Measurements from ENCODE around the gene FAM171A2. TPM values are rescaled to one million over a fixed set of nuclear protein-coding genes. Genes with fewer than 3 reads are reported as not detected.
A peak's percentile ranks its signal among the peaks of the same experiment; 100 is the strongest.

The FAM171A2 gene
- total RNA-seq, 1 donor from 2014 or later, result 38.6 TPM

DNA sequence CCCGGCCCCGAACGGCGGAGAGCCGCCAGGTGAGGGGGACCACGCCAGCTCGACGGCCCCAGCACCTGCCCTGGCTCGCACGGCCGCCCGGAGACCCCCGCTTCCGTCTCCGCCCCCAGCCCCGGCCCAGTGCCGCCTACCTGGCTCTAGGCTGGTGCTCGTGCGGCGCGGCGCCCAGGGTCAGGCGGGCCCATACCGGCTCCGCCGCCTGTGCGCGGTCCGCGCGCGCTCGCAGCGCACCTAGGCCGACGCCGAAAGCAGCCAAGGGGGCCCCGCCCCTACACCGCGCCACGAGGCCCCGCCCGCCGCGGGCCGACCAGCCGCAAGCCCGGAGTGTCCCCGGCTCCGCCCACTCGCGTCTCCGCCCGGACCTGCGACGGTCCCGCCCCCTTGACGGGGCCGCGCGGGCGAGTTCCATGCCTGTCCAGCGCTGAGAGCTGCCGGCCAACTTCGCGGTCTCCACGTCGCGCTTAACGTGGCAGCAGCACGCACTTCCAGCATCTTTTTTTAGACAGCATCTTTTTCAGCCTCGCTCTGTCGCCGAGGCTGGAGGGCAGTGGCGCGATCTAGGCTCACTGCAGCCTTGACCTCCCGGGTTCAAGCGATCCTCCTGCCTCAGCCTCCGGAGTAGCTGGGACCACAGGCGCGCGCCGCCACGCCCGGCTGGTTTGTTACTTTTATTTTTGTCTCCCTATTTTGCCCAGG is 38.9 kb downstream of the FAM171A2 start, which contains the start of gene SLC25A39:
Gene SLC25A39, minus strand, starts transcription at position 253 of the 705 bp plus-strand sequence. CDS start 1,261 bp downstream, outside the sequence.
- Histone ChIP-seq H3K4me1 (ENCODE audit: control insufficient read depth in 3 of 3, insufficient read depth in 3 of 3, low read length in 3 of 3) (peaks cover 11 to 28% (median 19%) of the 10 kb centered on the region in 3 donors), H3K36me3 (ENCODE audit: control insufficient read depth in 3 of 3, insufficient read depth in 3 of 3, low read length in 3 of 3) (peaks cover 24 to 27% (median 25%) of the 10 kb centered on the region in 3 donors), H3K9me3 (ENCODE audit: control insufficient read depth in 3 of 3, low read length in 3 of 3) (no peaks in the 10 kb centered on the region), H3K27me3 (ENCODE audit: control insufficient read depth in 3 of 3, insufficient read depth in 3 of 3, low read length in 3 of 3) (no peaks in the 10 kb centered on the region), H3K27ac (ENCODE audit: low read depth, low read length) (peak within 1 kb of the TSS; percentile 87), H3K4me3 (ENCODE audit: low read length in 3 of 3) (peak within 1 kb of the TSS; percentile 79 to 92 (median 91)), H3K9ac (ENCODE audit: low read depth in 1 of 3, low read length in 3 of 3) (peak within 1 kb of the TSS; percentile 79 to 92 (median 87))

DNA sequence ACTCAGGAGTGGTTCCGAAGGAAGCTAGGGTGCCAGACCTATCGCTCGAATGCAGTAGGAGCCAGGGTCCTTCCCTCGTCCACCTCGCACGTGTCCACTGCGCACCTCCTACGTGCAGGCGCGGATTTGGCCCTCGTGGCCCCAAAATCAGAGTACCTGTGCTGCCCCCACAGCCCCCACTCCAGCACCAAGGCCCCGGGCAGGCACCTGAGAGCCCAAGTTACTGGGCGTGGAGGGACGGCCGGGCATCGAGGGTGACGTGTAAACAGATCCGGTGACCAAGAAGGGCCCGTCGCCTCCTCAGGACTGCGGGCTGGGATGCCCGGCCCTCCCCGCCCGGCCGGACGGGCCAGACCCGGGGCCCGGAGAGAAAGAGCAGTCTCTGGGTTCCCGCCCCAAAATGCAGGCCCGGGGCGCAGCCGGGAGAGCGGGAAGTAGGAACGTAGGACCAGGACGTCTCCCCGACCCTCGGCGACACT is 39.5 kb downstream of the FAM171A2 start:
- no peaks in the 10 kb centered on the region for H3K27me3 ChIP-seq (ENCODE audit: control insufficient read depth in 3 of 3, insufficient read depth in 3 of 3, low read length in 3 of 3)
- peaks cover 28 to 30% (median 29%) of the 10 kb centered on the region in 3 donors for H3K36me3 ChIP-seq (ENCODE audit: control insufficient read depth in 3 of 3, insufficient read depth in 3 of 3, low read length in 3 of 3)
- peak overlapping the region; percentile 74 to 92 (median 91) for H3K4me3 ChIP-seq (ENCODE audit: low read length in 3 of 3)
- peak overlapping the region; percentile 87 for H3K27ac ChIP-seq (ENCODE audit: low read depth, low read length)
- peaks cover 11 to 28% (median 19%) of the 10 kb centered on the region in 3 donors for H3K4me1 ChIP-seq (ENCODE audit: control insufficient read depth in 3 of 3, insufficient read depth in 3 of 3, low read length in 3 of 3)
- no peaks in the 10 kb centered on the region for H3K9me3 ChIP-seq (ENCODE audit: control insufficient read depth in 3 of 3, low read length in 3 of 3)
- peak overlapping the region; percentile 79 to 92 (median 87) for H3K9ac ChIP-seq (ENCODE audit: low read depth in 1 of 3, low read length in 3 of 3)

DNA sequence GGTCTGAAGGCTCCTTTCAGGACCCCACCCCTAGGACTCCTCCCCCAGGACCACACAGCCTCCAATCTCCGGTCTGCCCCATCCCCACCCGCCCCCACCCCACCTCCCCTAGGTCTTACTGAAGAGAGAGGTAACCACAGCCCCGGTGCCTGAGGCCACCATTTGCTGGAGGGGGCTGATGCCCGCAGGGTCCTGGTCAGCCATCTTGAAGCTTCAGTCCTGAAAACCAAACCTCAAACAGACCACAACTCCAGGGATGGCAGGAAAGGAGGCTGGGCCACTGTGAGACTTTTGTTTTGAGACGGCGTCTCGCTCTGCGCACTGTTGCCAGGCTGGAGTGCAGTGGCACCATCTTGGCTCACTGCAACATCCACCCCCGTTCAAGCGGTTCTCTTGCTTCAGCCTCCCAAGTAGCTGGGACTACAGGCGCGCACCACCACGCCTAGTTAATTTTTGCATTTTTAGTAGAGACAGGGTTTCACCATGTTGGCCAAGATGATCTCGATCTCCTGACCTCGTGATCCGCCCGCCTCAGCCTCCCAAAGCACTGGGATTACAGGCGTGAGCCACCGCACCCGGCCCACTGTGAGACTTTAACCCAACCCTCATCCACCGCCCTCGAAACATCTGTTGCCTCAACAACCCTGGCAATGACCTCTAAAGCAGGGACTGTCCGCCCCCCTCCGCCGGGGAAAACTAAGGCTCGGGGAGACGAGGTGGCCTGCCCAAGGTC is 40.1 kb downstream of the FAM171A2 start:
- no peaks in the 10 kb centered on the region for H3K27me3 ChIP-seq (ENCODE audit: control insufficient read depth in 3 of 3, insufficient read depth in 3 of 3, low read length in 3 of 3)
- H3K4me1 ChIP-seq (ENCODE audit: control insufficient read depth in 3 of 3, insufficient read depth in 3 of 3, low read length in 3 of 3), result peaks cover 11 to 28% (median 19%) of the 10 kb centered on the region in 3 donors
- H3K9me3 ChIP-seq (ENCODE audit: control insufficient read depth in 3 of 3, low read length in 3 of 3), result no peaks in the 10 kb centered on the region
- peak overlapping the region; percentile 74 to 92 (median 91) for H3K4me3 ChIP-seq (ENCODE audit: low read length in 3 of 3)
- H3K36me3 ChIP-seq (ENCODE audit: control insufficient read depth in 3 of 3, insufficient read depth in 3 of 3, low read length in 3 of 3), result peaks cover 28 to 30% (median 29%) of the 10 kb centered on the region in 3 donors
- peak overlapping the region; percentile 79 to 92 (median 87) for H3K9ac ChIP-seq (ENCODE audit: low read depth in 1 of 3, low read length in 3 of 3)
- H3K27ac ChIP-seq (ENCODE audit: low read depth, low read length), result no peak overlapping the region

DNA sequence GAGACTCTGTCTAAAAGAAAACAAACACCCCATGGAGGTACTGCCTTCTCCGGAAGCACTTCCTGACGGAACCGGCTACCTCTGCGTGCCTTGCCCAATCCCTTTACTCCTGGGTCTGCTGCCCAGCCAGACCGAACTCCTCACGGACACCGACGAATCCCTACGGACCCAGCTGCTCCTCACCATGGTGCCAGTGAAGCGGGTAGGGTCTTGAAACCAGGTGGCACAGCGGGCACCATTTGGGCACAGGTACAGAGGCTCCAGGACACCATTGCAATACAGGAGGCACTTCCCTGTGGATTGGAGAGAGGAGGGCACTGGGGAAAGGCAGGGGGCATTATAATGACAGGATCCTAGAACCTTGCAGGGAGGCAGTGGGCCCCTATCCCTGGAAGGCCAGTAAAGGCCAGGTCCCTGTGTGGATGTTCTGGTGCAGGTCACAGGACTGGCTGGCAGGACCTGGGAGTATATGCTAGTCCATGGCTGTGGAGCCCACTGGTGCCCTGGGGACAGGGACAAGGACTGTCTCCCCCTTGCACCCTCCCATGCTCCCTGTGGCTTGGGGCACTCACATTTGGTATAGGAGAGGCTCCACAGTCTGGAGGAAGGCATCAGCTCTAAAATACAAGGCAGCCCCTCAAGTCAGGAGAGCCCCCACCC is 41.3 kb downstream of the FAM171A2 start:
- Histone ChIP-seq H3K36me3 (ENCODE audit: control insufficient read depth in 3 of 3, insufficient read depth in 3 of 3, low read length in 3 of 3) (peaks cover 28 to 30% (median 29%) of the 10 kb centered on the region in 3 donors), H3K27ac (ENCODE audit: low read depth, low read length) (no peak overlapping the region), H3K9ac (ENCODE audit: low read depth in 1 of 3, low read length in 3 of 3) (no peak overlapping the region), H3K4me3 (ENCODE audit: low read length in 3 of 3) (no peak overlapping the region), H3K27me3 (ENCODE audit: control insufficient read depth in 3 of 3, insufficient read depth in 3 of 3, low read length in 3 of 3) (peaks cover 7 to 11% (median 8%) of the 10 kb centered on the region in 3 donors), H3K9me3 (ENCODE audit: control insufficient read depth in 3 of 3, low read length in 3 of 3) (no peaks in the 10 kb centered on the region), H3K4me1 (ENCODE audit: control insufficient read depth in 3 of 3, insufficient read depth in 3 of 3, low read length in 3 of 3) (peaks cover 11 to 28% (median 19%) of the 10 kb centered on the region in 3 donors)

DNA sequence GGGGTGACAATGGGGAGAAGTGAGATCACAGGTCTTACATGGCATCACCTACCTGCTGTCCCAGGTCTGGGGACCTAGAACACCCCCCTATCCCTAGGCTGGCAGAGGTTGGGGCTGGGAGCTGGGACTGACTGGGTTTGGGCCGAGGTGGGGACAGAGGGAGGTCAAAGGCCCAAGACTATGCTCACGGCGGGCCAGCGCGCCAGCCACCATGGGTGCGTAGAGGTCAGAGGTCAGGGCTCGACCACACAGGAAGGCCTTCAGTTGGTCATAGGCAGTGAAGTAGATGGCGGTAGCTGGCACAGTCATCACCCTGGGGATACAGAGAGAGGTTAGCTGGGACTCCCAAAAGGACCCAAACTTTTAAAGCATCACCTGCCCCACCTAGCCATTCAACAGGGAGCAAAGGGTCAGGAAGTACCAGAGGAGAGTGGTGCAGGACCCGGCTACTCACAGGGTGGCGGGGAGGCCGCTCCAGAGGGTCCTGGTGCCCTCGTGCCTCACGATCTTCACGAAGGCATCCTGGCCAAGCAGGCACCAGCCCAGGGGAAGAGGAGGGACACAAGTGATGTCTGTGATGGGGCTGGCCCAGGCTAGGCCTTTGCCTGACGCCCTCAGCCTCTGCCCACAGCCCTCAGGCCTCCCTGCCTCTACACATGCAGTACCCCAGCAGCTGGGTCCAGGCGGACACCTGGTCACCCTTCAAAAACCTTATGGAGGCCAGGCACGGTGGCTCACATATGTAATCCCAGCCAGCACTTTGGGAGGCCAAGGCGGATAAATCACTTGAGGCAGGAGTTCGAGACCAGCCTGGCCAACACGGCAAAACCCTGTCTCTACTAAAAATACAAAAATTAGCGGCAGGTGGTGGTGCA is 42.2 kb downstream of the FAM171A2 start:
- Histone ChIP-seq H3K9ac (ENCODE audit: low read depth in 1 of 3, low read length in 3 of 3) (no peak overlapping the region), H3K27ac (ENCODE audit: low read depth, low read length) (no peak overlapping the region), H3K27me3 (ENCODE audit: control insufficient read depth in 3 of 3, insufficient read depth in 3 of 3, low read length in 3 of 3) (peaks cover 15 to 19% (median 17%) of the 10 kb centered on the region in 3 donors), H3K4me3 (ENCODE audit: low read length in 3 of 3) (no peak overlapping the region), H3K4me1 (ENCODE audit: control insufficient read depth in 3 of 3, insufficient read depth in 3 of 3, low read length in 3 of 3) (peaks cover 8 to 28% (median 15%) of the 10 kb centered on the region in 3 donors), H3K9me3 (ENCODE audit: control insufficient read depth in 3 of 3, low read length in 3 of 3) (no peaks in the 10 kb centered on the region), H3K36me3 (ENCODE audit: control insufficient read depth in 3 of 3, insufficient read depth in 3 of 3, low read length in 3 of 3) (peaks cover 28 to 30% (median 29%) of the 10 kb centered on the region in 3 donors)

DNA sequence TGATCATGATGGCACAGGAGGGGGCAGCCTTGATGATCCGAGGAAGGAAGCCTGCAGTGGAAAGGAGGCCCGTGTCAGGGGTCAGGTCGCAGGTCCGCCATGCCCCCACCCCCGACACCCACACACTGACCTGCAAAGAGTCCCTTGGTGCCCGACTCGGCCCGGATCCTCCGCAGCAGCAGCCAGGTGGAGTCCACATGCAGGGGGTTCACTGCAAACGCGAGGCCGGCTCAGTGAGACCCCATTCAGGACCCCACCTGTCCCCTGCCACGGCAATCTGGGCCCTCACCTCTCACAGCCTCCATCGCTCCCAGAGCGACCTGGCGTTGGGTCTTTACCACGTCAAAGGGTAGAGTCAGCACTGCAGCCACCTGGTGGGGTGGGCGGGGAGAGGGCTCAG is 43.6 kb downstream of the FAM171A2 start:
- peaks cover 28 to 30% (median 29%) of the 10 kb centered on the region in 3 donors for H3K36me3 ChIP-seq (ENCODE audit: control insufficient read depth in 3 of 3, insufficient read depth in 3 of 3, low read length in 3 of 3)

DNA sequence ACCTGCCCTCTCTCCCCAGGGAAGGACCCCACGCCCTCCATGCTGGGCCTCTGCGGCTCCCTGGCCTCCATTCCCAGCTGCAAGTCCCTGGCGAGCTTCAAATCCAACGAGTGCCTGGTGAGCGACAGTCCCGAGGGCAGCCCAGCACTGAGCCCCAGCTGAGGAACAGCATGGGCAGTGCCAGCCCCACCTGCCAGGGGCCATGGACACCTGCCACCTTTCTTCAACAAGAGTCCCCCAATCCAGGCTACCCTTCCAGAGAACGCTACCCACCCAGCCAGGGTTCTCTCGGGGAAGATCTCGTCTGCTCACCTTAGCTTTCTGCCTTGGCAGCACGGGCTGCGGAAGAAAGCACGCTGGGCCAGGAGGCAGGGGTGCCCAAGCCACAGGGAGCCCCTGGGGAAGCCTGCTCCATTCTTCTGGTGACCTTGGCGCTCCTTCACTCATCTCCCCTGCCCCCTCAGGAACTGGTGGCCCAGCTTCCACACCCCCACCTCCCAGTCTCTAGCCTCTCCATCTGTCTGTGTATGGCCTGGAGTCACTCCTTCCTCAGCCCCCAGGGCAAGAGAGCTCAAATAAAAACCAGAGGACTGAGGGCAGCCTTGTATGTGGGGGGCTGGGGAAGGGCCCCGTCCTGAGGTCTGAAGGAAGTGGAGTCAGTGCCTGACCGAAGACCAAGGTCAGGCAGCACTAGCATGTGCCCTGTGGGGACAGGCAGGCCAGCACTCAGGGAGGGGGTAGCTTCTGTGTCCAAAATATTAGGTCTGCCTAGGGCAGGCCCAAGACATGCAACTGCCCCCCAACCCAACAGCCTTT is 45.4 kb downstream of the FAM171A2 start:
- Histone ChIP-seq H3K9ac (ENCODE audit: low read depth in 1 of 3, low read length in 3 of 3) (no peak overlapping the region), H3K9me3 (ENCODE audit: control insufficient read depth in 3 of 3, low read length in 3 of 3) (no peaks in the 10 kb centered on the region), H3K27me3 (ENCODE audit: control insufficient read depth in 3 of 3, insufficient read depth in 3 of 3, low read length in 3 of 3) (peaks cover 40 to 48% (median 43%) of the 10 kb centered on the region in 3 donors), H3K4me3 (ENCODE audit: low read length in 3 of 3) (no peak overlapping the region), H3K27ac (ENCODE audit: low read depth, low read length) (no peak overlapping the region), H3K36me3 (ENCODE audit: control insufficient read depth in 3 of 3, insufficient read depth in 3 of 3, low read length in 3 of 3) (peaks cover 28 to 30% (median 29%) of the 10 kb centered on the region in 3 donors), H3K4me1 (ENCODE audit: control insufficient read depth in 3 of 3, insufficient read depth in 3 of 3, low read length in 3 of 3) (peaks cover under 1 to 8% (median 6%) of the 10 kb centered on the region in 3 donors)

More for the DNA sequence above, 43.6 kb downstream of the FAM171A2 start:
- H3K9me3 ChIP-seq (ENCODE audit: control insufficient read depth in 3 of 3, low read length in 3 of 3), result no peaks in the 10 kb centered on the region
- peaks cover 25 to 32% (median 28%) of the 10 kb centered on the region in 3 donors for H3K27me3 ChIP-seq (ENCODE audit: control insufficient read depth in 3 of 3, insufficient read depth in 3 of 3, low read length in 3 of 3)
- H3K4me3 ChIP-seq (ENCODE audit: low read length in 3 of 3), result no peak overlapping the region
- H3K9ac ChIP-seq (ENCODE audit: low read depth in 1 of 3, low read length in 3 of 3), result no peak overlapping the region
- no peak overlapping the region for H3K27ac ChIP-seq (ENCODE audit: low read depth, low read length)
- H3K4me1 ChIP-seq (ENCODE audit: control insufficient read depth in 3 of 3, insufficient read depth in 3 of 3, low read length in 3 of 3), result peaks cover 8 to 14% (median 12%) of the 10 kb centered on the region in 3 donors

DNA sequence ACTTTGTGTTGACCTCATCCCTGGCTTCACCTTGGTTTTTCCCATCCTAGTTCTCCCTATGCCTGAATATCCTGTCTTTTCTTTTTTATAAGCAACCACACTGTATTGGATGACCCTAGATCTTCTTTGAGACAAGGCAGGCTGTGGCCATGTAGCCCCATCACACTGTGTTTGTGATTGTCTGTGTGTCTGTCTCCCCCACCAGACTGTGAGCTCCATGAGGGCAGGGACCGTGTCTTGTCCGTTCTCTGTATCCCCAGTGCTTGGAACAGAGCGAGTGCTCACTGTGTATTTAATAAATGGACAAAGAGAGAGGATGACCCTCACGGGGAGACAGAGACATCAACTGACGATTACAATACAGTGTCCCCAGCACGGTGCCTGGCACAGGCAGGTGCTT is 46.1 kb downstream of the FAM171A2 start:
- Histone ChIP-seq H3K27ac (ENCODE audit: low read depth, low read length) (no peak overlapping the region), H3K4me1 (ENCODE audit: control insufficient read depth in 3 of 3, insufficient read depth in 3 of 3, low read length in 3 of 3) (peaks cover 0 to 5% (median 3%) of the 10 kb centered on the region in 3 donors), H3K9me3 (ENCODE audit: control insufficient read depth in 3 of 3, low read length in 3 of 3) (no peaks in the 10 kb centered on the region), H3K27me3 (ENCODE audit: control insufficient read depth in 3 of 3, insufficient read depth in 3 of 3, low read length in 3 of 3) (peaks cover 46 to 54% (median 48%) of the 10 kb centered on the region in 3 donors), H3K36me3 (ENCODE audit: control insufficient read depth in 3 of 3, insufficient read depth in 3 of 3, low read length in 3 of 3) (peaks cover 27 to 30% (median 29%) of the 10 kb centered on the region in 3 donors), H3K9ac (ENCODE audit: low read depth in 1 of 3, low read length in 3 of 3) (no peak overlapping the region), H3K4me3 (ENCODE audit: low read length in 3 of 3) (no peak overlapping the region)

Data from skeletal muscle tissue (tissue), 4 donors.